Central memory CD8-positive, alpha-beta T cell (primary cell): ENCODE measurements around the gene ZNF829.
A peak's percentile ranks its signal among the peaks of the same experiment; 100 is the strongest.

Source experiments
- ATAC-seq: fragments of 150-1000 bp; cut with Tn5 transposase; replicated peaks from 2 replicates; pipeline ENCODE4 v1.10.0; 2022; ENCODE audit warnings: mild to moderate bottlenecking, moderate FRiP score, moderate number of reproducible peaks; ENCODE audit not compliant: poor library complexity, severe bottlenecking; ENCODE audit errors: extremely low read depth
- DNase-seq, 2 donors: peaks; one replicate each; pipeline ENCODE4 v3.0.0; 2021; ENCODE audit warnings: low spot score in 2 of 2
- H3K27ac Mint-ChIP-seq: one replicate; pipeline ENCODE4 v1.8.0; 2022; ENCODE audit warnings: low read depth, mild to moderate bottlenecking, moderate library complexity, mixed read lengths
- H3K27me3 Mint-ChIP-seq: one replicate; pipeline ENCODE4 v1.8.0; 2022; ENCODE audit warnings: mixed read lengths
- H3K36me3 Mint-ChIP-seq: one replicate; pipeline ENCODE4 v1.8.0; 2022; ENCODE audit warnings: mild to moderate bottlenecking, moderate library complexity, mixed read lengths; ENCODE audit not compliant: insufficient read depth
- H3K4me1 Mint-ChIP-seq: one replicate; pipeline ENCODE4 v1.8.0; 2022; ENCODE audit warnings: mixed read lengths
- H3K4me3 Mint-ChIP-seq: one replicate; pipeline ENCODE4 v1.8.0; 2022; ENCODE audit warnings: mild to moderate bottlenecking, moderate library complexity, mixed read lengths
- H3K9me3 Mint-ChIP-seq: one replicate; pipeline ENCODE4 v1.8.0; 2022; ENCODE audit warnings: mixed read lengths

Gene ZNF829

DNA sequence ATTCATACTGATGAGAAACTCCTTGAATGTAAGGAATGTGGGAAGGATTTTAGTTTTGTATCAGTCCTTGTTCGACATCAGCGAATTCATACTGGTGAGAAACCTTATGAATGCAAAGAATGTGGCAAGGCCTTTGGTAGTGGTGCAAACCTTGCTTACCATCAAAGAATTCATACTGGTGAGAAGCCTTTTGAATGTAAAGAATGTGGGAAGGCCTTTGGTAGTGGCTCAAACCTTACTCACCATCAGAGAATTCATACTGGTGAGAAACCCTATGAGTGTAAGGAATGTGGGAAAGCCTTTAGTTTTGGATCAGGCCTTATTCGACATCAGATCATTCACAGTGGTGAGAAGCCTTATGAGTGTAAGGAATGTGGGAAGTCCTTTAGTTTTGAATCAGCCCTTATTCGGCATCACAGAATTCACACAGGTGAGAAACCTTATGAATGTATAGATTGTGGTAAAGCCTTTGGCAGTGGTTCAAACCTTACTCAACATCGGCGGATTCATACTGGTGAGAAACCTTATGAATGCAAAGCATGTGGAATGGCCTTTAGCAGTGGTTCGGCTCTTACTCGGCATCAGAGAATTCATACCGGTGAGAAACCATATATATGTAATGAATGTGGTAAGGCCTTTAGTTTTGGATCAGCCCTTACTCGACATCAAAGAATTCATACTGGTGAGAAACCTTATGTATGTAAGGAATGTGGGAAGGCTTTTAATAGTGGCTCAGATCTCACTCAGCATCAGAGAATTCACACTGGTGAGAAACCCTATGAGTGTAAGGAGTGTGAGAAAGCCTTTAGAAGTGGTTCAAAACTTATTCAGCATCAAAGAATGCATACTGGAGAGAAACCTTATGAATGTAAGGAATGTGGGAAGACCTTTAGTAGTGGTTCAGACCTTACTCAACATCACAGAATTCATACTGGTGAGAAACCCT is 38.8 kb downstream of the ZNF829 start:
- Mint-ChIP-seq H3K9me3 (peaks cover 35% of the 10 kb centered on the region), H3K27me3 (no peaks in the 10 kb centered on the region), H3K36me3 (peaks cover 7% of the 10 kb centered on the region), H3K4me3 (no peak overlapping the region), H3K4me1 (no peaks in the 10 kb centered on the region), H3K27ac (no peak overlapping the region)
- DNase-seq: no peak
- no peak for ATAC-seq

DNA sequence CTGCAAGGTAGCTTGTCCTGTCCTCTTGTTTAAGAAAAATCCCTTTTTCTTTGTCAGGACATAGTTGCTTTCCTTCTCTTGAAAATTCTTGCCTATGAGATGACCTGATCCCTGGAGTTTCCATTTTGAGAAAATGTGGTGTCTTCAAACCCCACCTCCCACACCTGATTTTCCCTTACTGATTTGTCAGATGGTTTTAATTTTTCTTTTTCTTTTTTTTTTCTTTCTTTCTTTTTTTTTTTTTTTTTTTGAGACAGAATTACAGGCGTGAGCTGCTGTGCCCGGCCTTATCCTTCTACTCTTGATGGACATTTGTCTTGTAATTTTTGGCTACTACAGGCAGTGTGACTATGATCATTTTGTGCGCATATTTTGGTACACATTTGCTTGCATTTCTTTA is 64.2 kb downstream of the ZNF829 start:
- DNase-seq (no peak), ATAC-seq (no peak)
- peaks cover 11% of the 10 kb centered on the region for H3K9me3 Mint-ChIP-seq
- H3K4me3 Mint-ChIP-seq: no peak overlapping the region
- H3K36me3 Mint-ChIP-seq: peaks cover 22% of the 10 kb centered on the region
- no peaks in the 10 kb centered on the region for H3K27me3 Mint-ChIP-seq
- H3K27ac Mint-ChIP-seq: peak overlapping the region; percentile 87
- peaks cover 17% of the 10 kb centered on the region for H3K4me1 Mint-ChIP-seq

DNA sequence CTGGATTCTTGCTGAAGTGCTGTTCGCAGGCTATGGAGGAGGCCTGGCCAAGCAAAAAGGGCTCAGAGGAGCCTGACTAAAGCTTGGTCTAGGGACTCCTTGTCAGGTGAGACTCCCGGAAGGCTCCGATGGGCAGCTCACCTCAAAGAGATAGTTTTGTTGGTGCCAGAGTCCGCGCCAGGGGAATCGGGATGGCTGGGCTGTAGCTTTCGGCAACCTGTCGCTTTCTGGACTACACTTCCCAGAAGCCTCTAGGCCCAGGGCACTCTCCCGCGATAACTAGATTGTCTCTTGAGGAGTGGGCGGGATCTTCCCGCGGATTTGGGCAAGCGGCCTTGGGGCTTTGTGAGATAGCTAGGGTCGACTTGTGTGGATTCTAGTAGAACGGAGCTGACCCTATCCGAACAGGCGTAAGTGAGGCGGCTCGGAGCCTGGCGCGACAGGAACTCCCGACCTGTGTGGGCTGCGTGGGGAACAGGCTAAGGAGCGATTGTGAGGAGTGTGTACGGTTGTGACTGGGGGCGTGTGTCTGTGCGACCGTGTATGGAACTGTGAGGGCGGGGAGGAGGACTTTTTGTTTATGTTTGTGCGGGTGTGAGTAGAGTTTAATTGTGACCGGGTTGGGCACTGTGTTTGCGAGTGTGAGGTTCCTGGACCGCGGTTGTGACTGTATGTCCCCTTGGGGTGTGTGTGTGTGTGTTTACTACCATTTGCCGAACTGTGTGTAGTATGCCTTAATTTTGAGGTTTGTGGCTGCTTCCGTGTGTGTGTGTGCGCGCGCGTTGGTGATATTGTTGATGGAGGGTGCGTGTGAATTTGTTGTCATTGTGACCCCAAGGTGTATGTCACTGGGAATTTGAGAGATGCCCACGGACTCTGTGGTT is 65.3 kb downstream of the ZNF829 start, which contains the start of gene ZNF345:
Gene ZNF345 (plus strand): TSS at position 318 of the 884 bp plus-strand sequence. CDS start 25,955 bp downstream, outside the sequence.
- ATAC-seq (peak; percentile 86), DNase-seq (peak; percentile 72 to 78)
- peaks cover 13% of the 10 kb centered on the region for H3K4me1 Mint-ChIP-seq
- peaks cover 19% of the 10 kb centered on the region for H3K36me3 Mint-ChIP-seq
- peak within 1 kb of the TSS; percentile 87 for H3K27ac Mint-ChIP-seq
- H3K9me3 Mint-ChIP-seq: peaks cover 9% of the 10 kb centered on the region
- no peak within 1 kb of the TSS for H3K4me3 Mint-ChIP-seq
- H3K27me3 Mint-ChIP-seq: no peaks in the 10 kb centered on the region

DNA sequence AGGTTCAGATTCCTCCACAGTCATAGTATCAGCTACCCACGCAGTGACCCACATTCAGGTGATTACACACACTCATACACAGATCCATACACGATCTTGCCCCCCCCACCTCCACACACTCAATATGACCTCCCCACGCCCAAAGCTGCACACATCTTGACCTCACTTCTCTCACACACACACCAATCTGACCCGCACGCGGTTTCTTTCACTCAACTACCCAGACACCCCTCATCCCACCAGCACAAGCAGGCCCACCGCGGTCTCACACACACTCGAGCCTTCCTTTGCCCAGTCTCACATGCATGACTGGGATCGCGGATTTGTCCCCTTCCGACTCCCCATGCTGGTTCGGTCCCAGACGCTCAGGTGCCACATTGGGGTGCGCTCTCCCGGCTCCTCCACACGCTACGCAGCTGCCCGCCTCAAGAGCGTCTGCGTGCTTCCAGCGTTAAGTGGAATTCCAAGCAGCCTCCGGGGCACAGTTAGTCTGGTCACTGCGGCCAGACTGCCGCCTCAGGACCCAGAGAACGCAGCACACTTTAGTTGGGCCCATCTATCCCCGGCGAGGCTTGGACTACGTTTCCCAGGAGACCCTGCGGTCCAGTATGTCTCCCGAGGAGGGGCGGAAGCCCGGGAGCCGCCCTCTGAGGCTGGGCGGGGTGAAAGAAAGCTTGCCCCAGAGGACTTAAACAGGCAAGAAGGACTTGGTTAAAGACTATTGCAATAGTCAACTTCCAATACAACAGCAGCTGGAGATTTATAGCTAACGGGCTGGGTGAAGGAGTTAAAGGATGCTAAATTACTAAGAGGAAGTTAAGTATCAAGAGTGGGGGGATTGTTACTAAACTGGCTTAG is 66.2 kb downstream of the ZNF829 start:
- peaks cover 10% of the 10 kb centered on the region for H3K4me1 Mint-ChIP-seq
- DNase-seq: peak; percentile 69 to 80
- no peak overlapping the region for H3K4me3 Mint-ChIP-seq
- ATAC-seq: peak; percentile 94
- H3K27me3 Mint-ChIP-seq: no peaks in the 10 kb centered on the region
- H3K36me3 Mint-ChIP-seq: peaks cover 14% of the 10 kb centered on the region
- H3K27ac Mint-ChIP-seq: no peak overlapping the region
- peaks cover 6% of the 10 kb centered on the region for H3K9me3 Mint-ChIP-seq

DNA sequence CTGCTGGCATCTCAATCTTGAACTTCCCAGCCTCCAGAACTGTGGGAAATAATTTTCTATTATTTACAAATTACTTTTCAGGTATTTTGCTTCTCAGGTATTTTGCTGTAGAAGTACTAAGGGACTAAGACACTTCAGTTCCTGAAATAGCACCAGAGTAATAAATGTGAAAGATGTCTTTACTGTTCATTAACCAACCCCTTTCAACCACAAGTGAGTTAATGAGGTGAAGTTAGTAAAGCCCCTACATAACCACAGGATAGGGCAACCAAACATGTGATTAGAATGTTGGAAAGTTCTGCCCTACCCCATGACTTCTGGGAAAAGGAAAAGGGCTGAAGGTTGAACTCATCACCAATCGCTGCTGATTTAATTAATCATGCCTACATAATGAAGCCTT is 68.1 kb downstream of the ZNF829 start:
- Mint-ChIP-seq H3K4me1 (no peaks in the 10 kb centered on the region), H3K27ac (no peak overlapping the region), H3K27me3 (no peaks in the 10 kb centered on the region), H3K36me3 (peaks cover 13% of the 10 kb centered on the region), H3K9me3 (peaks cover 6% of the 10 kb centered on the region), H3K4me3 (peak overlapping the region; percentile 44)
- ATAC-seq: no peak
- DNase-seq: no peak

DNA sequence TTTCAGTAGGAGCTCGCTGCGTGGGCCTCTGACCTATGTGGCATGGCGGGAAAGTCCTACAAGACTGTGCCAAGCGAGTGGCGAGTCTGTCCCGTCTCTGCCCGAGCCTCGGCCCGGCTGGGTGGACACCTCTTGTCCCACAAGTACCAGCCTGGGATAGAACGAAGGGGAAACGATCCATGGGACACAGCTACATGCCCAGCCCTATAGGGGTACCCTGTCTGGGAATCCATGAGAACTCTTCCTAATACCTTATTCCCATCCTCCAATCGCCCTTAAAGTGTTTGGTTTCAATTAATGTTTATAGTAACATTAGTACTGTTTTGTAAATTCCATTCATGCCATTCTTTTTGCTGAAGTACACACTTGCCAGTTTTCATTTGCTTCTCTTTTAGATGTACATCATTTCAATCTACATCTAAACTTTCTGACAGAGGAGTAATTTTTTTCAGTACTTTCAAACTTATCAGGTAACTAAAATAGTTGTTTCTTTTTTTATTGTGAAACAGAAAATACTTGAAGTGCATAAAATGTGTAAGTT is 77.2 kb downstream of the ZNF829 start:
- Mint-ChIP-seq H3K36me3 (peaks cover 14% of the 10 kb centered on the region), H3K9me3 (peaks cover 12% of the 10 kb centered on the region), H3K4me1 (peaks cover 14% of the 10 kb centered on the region), H3K27me3 (no peaks in the 10 kb centered on the region), H3K4me3 (no peak overlapping the region), H3K27ac (no peak overlapping the region)
- no peak for ATAC-seq
- DNase-seq: no peak
